HG03280 (cell line): Measurements from ENCODE around the gene UGT1A1.
"Not testable (repeated sequence)": the region's sequence is repeated elsewhere in the genome, so short reads cannot be mapped to it uniquely, and the experiment has no call there.

Experiments
- ATAC-seq: cut with Tn5 transposase; IDR thresholded peaks from one replicate; pipeline ENCODE4 v1.9.1; 2021; ENCODE audit warnings: mild to moderate bottlenecking, moderate library complexity; ENCODE audit not compliant: unreplicated experiment

The UGT1A1 gene

DNA sequence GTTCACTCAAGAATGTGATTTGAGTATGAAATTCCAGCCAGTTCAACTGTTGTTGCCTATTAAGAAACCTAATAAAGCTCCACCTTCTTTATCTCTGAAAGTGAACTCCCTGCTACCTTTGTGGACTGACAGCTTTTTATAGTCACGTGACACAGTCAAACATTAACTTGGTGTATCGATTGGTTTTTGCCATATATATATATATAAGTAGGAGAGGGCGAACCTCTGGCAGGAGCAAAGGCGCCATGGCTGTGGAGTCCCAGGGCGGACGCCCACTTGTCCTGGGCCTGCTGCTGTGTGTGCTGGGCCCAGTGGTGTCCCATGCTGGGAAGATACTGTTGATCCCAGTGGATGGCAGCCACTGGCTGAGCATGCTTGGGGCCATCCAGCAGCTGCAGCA is at the start of gene UGT1A1:
TSS of gene UGT1A1 (plus strand) at position 228 of the 400 bp plus-strand sequence. CDS start at position 246, 18 bp downstream.
- ATAC-seq: no peak

DNA sequence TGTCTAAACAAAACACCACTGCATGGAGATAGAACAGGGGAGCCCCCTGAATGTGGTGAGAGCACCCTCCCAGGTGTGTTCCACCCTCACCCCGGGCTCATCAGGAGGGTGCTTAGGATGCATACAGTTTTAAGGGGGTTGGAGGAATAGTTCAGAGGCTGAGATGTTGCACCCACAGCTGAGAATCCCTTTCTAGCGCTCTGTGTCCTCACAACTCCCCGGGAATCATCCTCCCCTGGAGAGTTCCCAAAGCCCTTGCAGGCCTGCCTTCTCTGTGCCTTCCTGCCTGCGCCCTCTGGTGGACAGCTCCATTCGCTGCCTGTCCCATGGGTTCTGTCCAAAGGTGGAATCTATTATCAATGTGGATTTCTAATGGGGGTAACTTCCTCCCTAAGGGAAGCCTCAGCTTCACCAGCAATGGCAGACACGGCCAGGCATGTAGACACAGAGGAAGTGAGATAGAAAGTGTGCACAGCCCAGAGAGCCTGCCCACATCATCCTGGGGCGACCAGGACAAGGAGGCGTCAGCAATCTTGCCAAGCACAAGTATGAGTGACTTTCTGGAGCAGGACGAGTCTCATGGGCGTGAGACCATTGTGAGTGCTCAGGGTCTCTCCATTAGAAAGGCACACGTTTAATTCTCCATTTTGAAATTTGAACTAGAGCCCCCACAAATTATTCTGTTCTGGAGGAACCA is 48.6 kb upstream of the UGT1A1 start:
- ATAC-seq: peak; percentile 54

DNA sequence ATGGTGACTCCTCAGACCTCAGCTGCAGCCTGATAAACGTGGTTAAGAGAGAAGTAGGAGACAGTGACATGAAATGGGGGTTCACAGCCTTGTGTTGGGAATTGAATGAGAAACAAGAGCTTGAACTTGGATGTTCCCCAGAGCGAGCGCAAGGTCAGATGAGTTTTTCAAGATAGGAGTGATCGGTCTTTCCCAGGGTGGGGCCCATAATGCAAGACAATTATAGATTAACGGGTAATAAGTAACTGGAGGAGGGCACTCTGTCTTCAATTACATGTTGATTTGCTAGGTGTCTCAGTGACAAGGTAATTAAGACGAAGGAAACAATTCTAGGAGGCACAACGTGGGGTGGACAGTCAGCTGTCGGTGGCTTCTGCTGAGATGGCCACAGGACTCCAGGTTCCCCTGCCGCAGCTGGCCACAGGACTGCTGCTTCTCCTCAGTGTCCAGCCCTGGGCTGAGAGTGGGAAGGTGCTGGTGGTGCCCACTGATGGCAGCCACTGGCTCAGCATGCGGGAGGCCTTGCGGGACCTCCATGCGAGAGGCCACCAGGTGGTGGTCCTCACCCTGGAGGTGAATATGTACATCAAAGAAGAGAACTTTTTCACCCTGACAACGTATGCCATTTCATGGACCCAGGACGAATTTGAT is 47.3 kb upstream of the UGT1A1 start, which contains the start of gene UGT1A5:
TSS of gene UGT1A5 (plus strand) at position 297 of the 651 bp plus-strand sequence. CDS start at position 382, 85 bp downstream.
- no peak for ATAC-seq

DNA sequence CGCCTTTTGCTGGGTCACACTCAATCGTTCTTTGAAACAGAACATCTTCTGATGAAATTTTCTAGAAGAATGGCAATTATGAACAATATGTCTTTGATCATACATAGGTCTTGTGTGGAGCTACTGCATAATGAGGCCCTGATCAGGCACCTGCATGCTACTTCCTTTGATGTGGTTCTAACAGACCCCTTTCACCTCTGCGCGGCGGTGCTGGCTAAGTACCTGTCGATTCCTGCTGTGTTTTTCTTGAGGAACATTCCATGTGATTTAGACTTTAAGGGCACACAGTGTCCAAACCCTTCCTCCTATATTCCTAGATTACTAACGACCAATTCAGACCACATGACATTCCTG is 46.8 kb upstream of the UGT1A1 start:
- ATAC-seq: no peak

DNA sequence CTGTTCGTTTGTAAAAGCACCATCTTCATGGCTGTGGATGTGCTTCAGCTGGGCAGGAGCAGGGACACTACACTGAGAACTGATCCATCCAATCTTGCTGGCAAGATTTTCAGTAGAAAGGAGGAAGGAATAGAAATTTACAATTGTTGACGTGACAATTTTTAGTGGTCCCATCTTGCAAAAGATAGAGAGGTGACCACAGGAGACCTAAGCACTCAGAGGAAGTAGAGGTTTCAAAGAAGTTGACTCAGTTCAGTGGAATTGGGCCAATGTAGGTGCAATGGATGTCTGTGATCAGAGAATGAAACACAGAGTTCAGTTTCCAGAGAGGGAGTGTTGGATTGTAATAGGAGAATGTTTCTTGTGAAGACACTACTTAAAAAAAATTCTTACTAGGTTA is 45.9 kb upstream of the UGT1A1 start:
- no peak for ATAC-seq

DNA sequence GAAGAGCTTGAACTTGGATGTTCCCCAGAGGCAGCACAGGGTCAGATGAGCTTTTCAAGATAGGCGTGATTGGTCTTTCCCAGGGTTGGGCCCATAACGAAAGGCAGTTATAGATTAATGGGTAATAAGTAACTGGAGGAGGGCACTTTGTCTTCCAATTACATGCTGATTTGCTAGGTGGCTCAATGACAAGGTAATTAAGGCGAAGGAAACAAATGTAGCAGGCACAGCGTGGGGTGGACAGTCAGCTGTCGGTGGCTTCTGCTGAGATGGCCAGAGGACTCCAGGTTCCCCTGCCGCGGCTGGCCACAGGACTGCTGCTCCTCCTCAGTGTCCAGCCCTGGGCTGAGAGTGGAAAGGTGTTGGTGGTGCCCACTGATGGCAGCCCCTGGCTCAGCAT is 41.5 kb upstream of the UGT1A1 start, which contains the start of gene UGT1A4:
TSS of gene UGT1A4 (plus strand) at position 185 of the 400 bp plus-strand sequence. CDS start at position 270, 85 bp downstream.
- ATAC-seq: no peak

DNA sequence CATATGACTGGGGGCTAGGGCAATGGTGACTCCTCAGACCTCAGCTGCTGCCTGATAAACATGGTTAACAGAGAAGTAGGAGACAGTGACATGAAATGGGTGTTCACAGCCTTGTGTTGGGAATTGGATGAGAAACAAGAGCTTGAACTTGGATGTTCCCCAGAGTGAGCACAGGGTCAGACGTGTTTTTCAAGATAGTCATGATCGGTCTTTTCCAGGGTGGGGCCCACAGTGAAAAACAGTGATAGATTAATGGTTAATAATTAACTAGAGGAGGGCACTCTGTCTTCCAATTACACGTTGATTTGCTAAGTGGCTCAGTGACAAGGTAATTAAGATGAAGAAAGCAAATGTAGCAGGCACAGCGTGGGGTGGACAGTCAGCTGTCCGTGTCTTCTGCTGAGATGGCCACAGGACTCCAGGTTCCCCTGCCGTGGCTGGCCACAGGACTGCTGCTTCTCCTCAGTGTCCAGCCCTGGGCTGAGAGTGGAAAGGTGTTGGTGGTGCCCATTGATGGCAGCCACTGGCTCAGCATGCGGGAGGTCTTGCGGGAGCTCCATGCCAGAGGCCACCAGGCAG is 31.3 kb upstream of the UGT1A1 start, which contains the start of gene UGT1A3:
TSS of gene UGT1A3 (plus strand) at position 320 of the 579 bp plus-strand sequence. CDS start at position 405, 85 bp downstream.
- no peak for ATAC-seq

DNA sequence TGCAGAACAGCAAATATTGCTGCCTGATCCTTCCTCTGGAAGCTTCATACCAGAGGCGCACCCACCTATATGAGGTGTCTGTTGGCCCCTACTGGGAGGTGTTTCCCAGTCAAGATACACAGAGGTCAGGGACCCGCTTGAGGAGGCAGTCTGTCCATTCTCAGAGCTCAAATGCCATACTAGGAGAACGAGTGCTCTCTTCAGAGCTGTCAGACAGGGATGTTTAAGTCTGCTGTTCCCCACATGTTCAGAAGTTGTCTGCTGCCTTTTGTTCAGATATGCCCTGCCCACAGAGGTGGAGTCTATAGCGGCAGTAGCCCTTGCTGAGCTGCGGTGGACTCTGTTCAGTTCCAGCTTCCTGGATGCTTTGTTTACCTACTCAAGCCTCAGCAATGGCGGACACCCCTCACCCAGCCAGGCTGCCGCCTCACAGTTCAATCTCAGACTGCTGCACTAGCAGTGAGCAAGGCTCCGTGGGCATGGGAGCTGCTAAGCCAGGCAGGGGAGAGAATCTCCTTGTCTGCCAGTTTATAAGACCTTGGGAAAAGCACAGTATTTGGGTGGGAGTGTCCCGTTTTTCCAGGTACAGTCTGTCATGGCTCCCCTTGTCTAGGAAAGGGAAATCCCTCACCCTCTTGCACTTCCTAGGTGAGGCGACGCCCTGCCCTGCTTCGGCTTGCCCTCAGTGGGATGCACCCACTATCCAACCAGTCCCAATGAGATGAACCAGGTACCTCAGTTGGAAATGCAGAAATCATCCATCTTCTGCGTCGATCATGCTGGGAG is 23.0 kb upstream of the UGT1A1 start:
- ATAC-seq: not testable (repeated sequence)

DNA sequence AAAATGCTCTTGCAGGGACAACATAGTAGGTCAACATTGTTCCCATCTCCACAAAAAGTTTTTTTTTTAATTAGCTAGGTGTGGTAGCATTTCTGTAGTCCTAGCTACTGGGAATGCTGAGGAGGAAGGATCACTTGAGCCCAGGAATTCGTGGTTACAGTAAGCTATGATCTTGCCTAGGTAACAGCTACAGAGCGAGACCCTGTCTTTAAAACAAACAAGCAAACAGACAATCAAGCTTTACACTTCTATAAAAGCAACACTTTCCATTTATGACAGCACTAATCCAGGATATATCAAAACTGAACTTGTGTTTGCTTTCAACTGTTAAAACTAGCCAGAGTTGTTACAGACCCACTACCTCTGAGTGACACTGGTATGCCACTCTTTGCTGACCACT is 19.2 kb upstream of the UGT1A1 start:
- no peak for ATAC-seq

DNA sequence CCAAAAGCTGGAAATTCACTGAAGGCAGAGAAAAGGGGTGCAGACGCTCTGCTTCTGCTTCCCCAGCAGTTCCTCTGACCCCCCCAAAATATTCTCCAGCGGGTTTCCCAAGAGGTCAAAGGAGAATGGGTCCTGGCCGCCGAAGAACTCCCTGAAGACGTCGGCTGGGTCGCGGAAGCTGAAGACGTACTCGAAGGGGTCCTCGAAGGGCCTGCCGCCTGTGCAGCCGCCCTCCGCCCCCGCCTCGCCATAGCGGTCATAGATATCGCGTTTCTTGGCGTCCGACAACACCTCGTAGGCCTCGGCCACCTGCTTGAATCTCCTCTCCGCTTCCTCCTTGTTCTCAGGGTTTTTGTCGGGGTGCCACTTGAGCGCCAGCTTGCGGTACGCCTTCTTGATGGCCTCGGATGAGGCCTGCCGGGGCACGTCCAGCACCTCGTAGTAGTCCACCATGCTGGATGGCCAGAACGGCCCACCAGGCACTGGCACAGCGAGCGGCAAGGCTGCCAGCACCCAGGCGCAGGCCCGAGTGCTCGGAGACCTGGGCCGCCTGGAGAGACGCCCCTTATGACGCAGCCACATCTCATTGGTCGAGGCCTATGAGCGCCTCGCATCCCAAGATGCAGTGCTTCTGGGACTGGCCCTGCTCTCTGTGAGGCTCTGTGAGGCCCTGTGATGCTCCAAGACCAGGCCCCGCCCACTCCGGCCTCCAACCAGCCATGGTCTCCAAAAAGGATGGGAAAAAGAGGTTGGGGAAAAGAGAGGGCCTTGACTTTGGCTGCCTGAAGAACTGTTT is 16.4 kb upstream of the UGT1A1 start:
- no peak for ATAC-seq

DNA sequence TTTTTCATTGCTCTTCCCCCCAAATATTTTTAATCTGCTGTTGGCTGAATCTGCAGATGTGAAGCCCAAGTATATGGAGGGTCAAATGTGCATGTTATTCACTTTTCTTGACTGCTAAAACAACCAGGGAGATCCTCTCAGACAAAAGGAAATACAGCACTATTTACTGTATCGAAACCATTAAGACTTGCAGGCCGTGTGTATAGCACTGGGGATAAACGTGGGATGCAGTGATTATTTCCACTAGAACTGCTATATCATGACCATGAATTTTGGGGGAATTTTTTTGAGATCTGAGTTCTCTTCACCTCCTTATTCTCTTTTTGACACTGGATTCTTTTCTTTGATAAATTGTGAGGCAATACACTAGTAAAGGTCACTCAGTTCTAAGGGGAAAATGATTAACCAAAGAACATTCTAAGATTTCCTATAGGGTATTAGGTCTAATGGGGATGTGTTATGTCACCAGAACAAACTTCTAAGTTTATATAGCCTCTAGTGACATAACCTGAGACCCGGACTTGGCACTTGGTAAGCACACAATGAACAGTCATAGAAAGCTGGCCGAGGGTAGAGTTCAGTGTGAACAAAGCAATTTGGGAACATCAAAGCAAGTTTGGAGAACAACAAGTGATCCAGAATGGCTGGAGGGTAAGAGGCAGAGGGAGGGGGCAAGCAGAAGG is 14.9 kb upstream of the UGT1A1 start:
- no peak for ATAC-seq

DNA sequence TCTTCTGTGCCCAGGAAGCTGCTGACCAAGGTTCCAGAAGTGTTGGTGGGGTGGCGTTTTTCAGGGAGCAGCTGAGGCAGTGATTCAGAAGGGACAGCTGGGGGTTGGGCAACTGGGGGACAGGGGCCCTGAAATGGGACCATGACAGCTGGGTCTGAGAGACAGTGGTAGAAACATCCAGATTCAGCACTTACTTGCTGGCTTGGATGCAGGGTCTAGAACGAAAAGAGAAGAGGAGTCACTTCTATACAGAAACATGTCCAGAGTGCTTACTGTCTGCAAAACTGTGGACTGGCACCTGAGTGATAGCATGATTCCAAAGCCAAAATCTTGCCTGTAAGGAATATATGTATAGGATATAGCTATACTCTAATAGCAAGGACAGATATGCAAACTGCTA is 14.2 kb upstream of the UGT1A1 start:
- ATAC-seq: not testable (repeated sequence)

DNA sequence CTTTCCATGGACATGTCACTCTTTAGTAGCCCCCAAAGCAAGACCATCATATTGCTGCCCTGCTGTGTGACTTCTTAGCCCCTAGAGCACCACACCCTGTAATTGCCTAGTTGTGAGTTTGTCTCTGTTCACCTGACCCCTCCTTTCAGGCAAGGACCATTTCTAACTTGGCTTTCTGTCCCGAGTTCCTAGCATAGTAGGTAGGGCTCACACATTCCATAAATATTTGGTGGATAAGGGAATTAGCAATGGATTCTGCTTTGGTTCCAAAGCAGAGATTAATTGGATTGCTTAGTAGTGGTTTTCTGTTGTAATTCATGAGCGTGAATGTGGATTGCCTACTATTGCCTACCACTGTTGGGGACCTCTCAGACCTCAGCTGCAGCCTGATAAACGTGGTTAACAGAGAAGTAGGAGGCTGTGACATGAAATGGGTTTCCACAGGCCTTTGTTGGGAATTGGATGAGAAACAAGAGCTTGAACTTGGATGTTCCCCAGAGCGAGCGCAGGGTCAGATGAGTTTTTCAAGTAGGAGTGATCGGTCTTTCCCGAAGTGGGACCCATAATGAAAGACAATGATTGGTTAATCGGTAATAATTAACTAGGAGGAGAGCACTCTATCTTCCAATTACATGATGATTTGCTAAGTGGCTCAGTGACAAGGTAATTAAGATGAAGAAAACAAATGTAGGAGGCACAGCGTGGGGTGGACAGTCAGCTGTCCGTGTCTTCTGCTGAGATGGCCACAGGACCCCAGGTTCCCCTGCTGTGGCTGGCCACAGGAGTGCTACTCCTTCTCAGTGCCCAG is 13.4 kb upstream of the UGT1A1 start:
- ATAC-seq: no peak

DNA sequence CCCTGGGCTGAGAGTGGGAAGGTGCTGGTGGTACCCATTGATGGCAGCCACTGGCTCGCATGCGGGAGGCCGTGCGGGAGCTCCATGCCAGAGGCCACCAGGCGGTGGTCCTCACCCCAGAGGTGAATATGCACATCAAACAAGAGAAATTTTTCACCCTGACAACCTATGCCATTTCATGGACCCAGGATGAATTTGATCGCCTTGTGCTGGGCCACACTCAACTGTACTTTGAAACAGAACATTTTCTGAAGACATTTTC is 12.9 kb upstream of the UGT1A1 start:
- ATAC-seq: no peak

DNA sequence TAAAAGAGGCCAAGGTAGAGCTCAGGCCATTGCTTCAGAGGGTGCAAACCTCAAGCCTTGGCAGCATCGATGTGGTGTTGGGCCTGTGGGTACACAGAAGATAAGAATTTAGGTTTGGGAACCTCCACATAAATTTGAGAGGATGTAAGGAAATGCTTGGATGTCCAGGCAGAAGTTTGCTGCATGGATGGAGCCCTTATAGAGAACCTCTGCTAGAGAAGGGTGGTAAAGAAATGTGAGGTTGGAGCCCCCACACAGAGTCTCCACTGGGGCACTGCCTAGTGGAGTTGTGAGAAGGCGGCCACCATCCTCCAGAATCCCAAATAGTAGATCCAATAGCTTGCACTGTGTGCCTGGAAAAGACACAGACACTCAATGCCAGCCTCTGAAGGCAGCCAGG is 9.4 kb upstream of the UGT1A1 start:
- ATAC-seq: not testable (repeated sequence)

DNA sequence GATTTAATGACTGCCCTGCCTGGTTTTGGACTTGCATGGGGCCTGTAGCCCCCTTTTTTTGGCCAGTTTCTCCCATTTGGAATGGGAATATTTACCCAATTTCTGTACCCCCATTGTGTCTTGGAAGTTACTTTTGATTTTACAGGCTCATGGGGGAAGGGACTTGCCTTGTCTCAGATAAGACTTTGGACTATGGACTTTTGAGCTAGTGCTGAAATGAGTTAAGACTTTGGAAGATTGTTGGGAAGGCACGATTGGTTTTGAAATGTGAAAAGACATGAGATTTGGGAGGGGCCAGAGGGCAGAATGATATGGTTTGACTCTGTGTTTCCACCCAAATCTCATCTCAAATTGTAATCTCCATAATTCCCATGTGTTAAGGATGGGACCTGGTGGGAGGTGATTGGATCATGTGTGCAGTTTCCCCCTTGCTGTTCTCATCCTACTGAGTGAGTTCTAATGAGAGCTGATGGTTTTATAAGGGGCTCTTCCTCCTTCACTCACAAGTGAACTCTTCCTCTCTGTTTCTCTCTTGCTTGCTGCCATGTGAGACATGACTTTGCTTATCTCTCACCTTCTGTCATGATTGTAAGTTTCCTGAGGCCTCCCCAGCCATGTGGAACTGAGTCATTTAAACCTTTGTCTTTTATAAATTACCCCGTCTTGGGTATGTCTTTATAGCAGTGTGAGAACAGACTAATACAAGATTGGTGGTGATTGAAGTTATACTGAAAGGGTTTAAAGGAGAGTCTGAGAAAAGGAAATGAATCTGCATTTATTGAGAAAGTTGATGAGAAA is 8.7 kb upstream of the UGT1A1 start:
- not testable (repeated sequence) for ATAC-seq

DNA sequence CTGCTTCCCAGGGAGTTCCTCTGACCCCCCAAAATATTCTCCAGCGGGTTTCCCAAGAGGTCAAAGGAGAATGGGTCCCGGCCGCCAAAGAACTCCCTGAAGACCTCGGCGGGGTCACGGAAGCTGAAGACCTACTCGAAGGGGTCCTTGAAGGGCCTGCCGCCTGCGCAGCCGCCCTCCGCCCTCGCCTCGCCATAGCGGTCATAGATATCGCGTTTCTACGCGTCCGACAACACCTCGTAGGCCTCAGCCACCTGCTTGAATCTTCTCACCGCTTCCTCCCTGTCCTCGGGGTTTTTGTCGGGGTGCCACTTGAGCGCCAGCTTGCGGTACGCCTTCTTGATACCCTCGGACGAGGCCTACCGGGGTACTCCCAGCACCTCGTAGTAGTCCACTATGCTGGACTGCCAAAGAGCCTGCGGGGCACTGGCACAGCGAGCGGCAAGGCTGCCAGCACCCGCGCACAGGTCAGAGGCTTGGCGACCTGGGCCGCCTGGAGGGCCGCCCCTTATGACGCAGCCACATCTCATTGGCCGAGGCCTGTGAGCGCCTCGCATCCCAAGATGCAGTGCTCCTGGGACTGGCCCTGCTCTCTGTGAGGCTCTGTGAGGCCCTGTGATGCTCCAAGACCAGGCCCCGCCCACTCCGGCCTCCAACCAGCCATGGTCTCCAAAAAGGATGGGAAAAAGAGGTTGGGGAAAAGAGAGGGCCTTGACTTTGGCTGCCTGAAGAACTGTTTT is 5.0 kb upstream of the UGT1A1 start:
- no peak for ATAC-seq
